ENCODE results near the gene LMO7. TPM values are rescaled to one million over a fixed set of nuclear protein-coding genes. Genes with fewer than 3 reads are reported as not detected.

The LMO7 gene
- total RNA-seq, 4 donors from 2014 or later, result 7.3 to 11.9 (median 8.9) TPM

GRCh38 chr13:75724752-75725517 lies 88.8 kb downstream of the LMO7 start:
- TF ChIP-seq CTCF (IDR thresholded peaks at IDR 0.05; ENCODE audit: low read depth), result no peak

- no peak for TF ChIP-seq CTCF (IDR thresholded peaks at IDR 0.05; ENCODE audit: low read depth)
These were observed 89.6 kb downstream of the LMO7 start for GRCh38 chr13:75725736-75726135.

GRCh38 chr13:75726306-75726705 lies 90.2 kb downstream of the LMO7 start:
- TF ChIP-seq CTCF (IDR thresholded peaks at IDR 0.05; ENCODE audit: low read depth), result no peak

GRCh38 chr13:75736173-75736572 lies 100.0 kb downstream of the LMO7 start:
- TF ChIP-seq CTCF (IDR thresholded peaks at IDR 0.05; ENCODE audit: low read depth), result no peak

- TF ChIP-seq CTCF (IDR thresholded peaks at IDR 0.05; ENCODE audit: low read depth), result no peak
These were observed 102.7 kb downstream of the LMO7 start for GRCh38 chr13:75738841-75739240.

- no peak for TF ChIP-seq CTCF (IDR thresholded peaks at IDR 0.05; ENCODE audit: low read depth)
These were observed 103.2 kb downstream of the LMO7 start for GRCh38 chr13:75739244-75739868.

GRCh38 chr13:75740031-75740430 lies 103.9 kb downstream of the LMO7 start:
- TF ChIP-seq CTCF (IDR thresholded peaks at IDR 0.05; ENCODE audit: low read depth), result no peak
